Spleen (tissue), 11 donors: ENCODE data around the gene SLC25A43. TPM values are rescaled to one million over a fixed set of nuclear protein-coding genes. Genes with fewer than 3 reads are reported as not detected.
A peak's percentile ranks its signal among the peaks of the same experiment; 100 is the strongest.
"Not testable (repeated sequence)": the region's sequence is repeated elsewhere in the genome, so short reads cannot be mapped to it uniquely, and the experiment has no call there.

Source experiments
- DNase-seq: peaks from one replicate; pipeline ENCODE4 v3.0.0-alpha.2; 2020
- H3K27ac ChIP-seq, 8 donors: fragments of 200-600 bp; sonication (generic) in 7 of 8; 1 replicate in 4 of 8; 2 replicates in 4 of 8; pipeline versions ENCODE4 v1.5.0 to v1.8.0; 2016 to 2021; ENCODE audit warnings: inconsistent platforms in 4 of 8, mild to moderate bottlenecking in 4 of 8, moderate library complexity in 1 of 8
- H3K27me3 ChIP-seq, 7 donors: fragments of 200-600 bp; sonication (generic) in 6 of 7; replicated peaks in 1 of 7; 1 replicate in 4 of 7; 2 replicates in 3 of 7; pipeline versions ENCODE4 v1.5.0 to v1.8.0; 2016 to 2021; ENCODE audit warnings: inconsistent platforms in 3 of 7, mild to moderate bottlenecking in 1 of 7
- H3K36me3 ChIP-seq, 6 donors: fragments of 200-600 bp; sonication (generic) in 5 of 6; 1 replicate in 4 of 6; 2 replicates in 2 of 6; pipeline versions ENCODE4 v1.5.0 to v1.8.0; 2016 to 2021; ENCODE audit warnings: inconsistent platforms in 2 of 6
- H3K4me1 ChIP-seq, 6 donors: fragments of 200-600 bp; sonication (generic) in 5 of 6; 1 replicate in 3 of 6; 2 replicates in 3 of 6; pipeline versions ENCODE4 v1.5.0 to v1.8.0; 2016 to 2021; ENCODE audit warnings: inconsistent platforms in 3 of 6
- H3K4me3 ChIP-seq, 8 donors: fragments of 200-600 bp; sonication (generic) in 7 of 8; 1 replicate in 4 of 8; 2 replicates in 4 of 8; pipeline versions ENCODE4 v1.5.0 to v1.8.0; 2016 to 2021; ENCODE audit warnings: inconsistent platforms in 4 of 8, mild to moderate bottlenecking in 4 of 8, moderate library complexity in 2 of 8
- H3K9me3 ChIP-seq, 8 donors: fragments of 200-600 bp; sonication (generic) in 7 of 8; 1 replicate in 4 of 8; 2 replicates in 4 of 8; pipeline versions ENCODE4 v1.5.0 to v1.8.0; 2016 to 2021; ENCODE audit warnings: inconsistent platforms in 4 of 8
- CTCF ChIP-seq, 11 experiments: fragments of 200-600 bp in 7 of 11; fragments of 450-650 bp in 4 of 11; sonication (generic) in 4 of 11; IDR thresholded peaks in 8 of 11; conservative IDR thresholded peaks in 3 of 11; 1 replicate in 7 of 11; 2 replicates in 4 of 11; pipeline versions ENCODE4 v1.4.0 to v1.8.0; 2016 to 2021; ENCODE audit warnings: antibody characterized with exemption in 11 of 11, inconsistent platforms in 4 of 11, mild to moderate bottlenecking in 1 of 11
- POLR2A ChIP-seq, 3 donors: fragments of 450-650 bp; IDR thresholded peaks; one replicate each; pipeline ENCODE4 v1.5.1; 2017; ENCODE audit warnings: antibody characterized with exemption in 3 of 3, mild to moderate bottlenecking in 1 of 3
- POLR2AphosphoS5 ChIP-seq, 3 donors: sonication (generic); formaldehyde crosslinking; IDR thresholded peaks; one replicate each; pipeline ENCODE4 v1.5.1; 2017; ENCODE audit warnings: antibody characterized with exemption in 3 of 3
- WGBS, 5 donors: extraction: QIAGEN DNeasy Blood & Tissue Kit in 3 of 5; methylation state at CpG; one replicate each; pipeline versions ENCODE4 v1.1.5 to v1.1.7; 2013 to 2018; 5-methylcytosine and 5-hydroxymethylcytosine counted together
- intact Hi-C: fragments of 100-400 bp; cut with DNase I; formaldehyde crosslinking; loops from one replicate; pipeline ENCODE4 v1.15.0; 2023; ENCODE audit warnings: low total_unique reads
- polyA plus RNA-seq, 3 donors: library from polyadenylated mRNA; stranded (reverse); fragments of 200-250 nt; gene quantifications; one replicate each; pipeline ENCODE4 v1.2.1, GENCODE V29; 2013
- total RNA-seq, 7 donors: library from RNA; depleted of rRNA in 3 of 7; stranded (reverse); fragments of >200 nt in 3 of 7; fragmentation: NEBNext Ultra II Directional in 4 of 7; extraction: Animal tissue kit (Norgen Biotek cat#: 25700) in 4 of 7; gene quantifications; one replicate each; pipeline versions ENCODE4 v1.1.0 to v1.2.1, GENCODE V29; 2016 to 2021
- donor health status: healthy with polysubstance abuse.
- donor health status: DM: no; HTN: no; CAD: no; lungs with moderate emphysema.
- donor health status: DM: no; HTN: no; CAD: no.
- donor health status: Bipolar disorder and iron deficiency.
- donor health status: healthy.
- donor health status: DM: no; HTN: no; CAD: no.
- donor health status: DM: yes; HTN: yes; CAD: no.

The SLC25A43 gene
- total and polyA plus RNA-seq, 10 donors = 5.5 to 13.7 (median 9.5) TPM

GRCh38 chrX:119427795-119428185, 28.7 kb downstream of the SLC25A43 start:
- DNase-seq = no peak
- intact Hi-C loops = no loop called here
- TF ChIP-seq POLR2A (IDR thresholded peaks at IDR 0.05) (no peak), POLR2AphosphoS5 (IDR thresholded peaks at IDR 0.05) (no peak), CTCF (IDR thresholded peaks at IDR 0.05 in 8 of 11, conservative IDR thresholded peaks at IDR 0.05 in 3 of 11) (no peak)
- H3K27me3 ChIP-seq = no peaks in the 10 kb centered on the region
- H3K4me1 ChIP-seq = peaks cover 0 to 20% (median 11%) of the 10 kb centered on the region in 6 donors
- peak overlapping the region in 4 of 8 donors; percentile 57 to 79 (median 66) for H3K27ac ChIP-seq
- no peak overlapping the region for H3K4me3 ChIP-seq
- H3K9me3 ChIP-seq = no peaks in the 10 kb centered on the region
- 57 to 74% (median 68%) methylated on average over 4 of the region's 4 CpGs for WGBS, 5 donors
- H3K36me3 ChIP-seq = peaks cover 0 to 4% (median 0%) of the 10 kb centered on the region in 6 donors

- no peak for DNase-seq
- H3K27me3 ChIP-seq = no peaks in the 10 kb centered on the region
- H3K27ac ChIP-seq = no peak overlapping the region
- 43 to 81% (median 80%) methylated on average over 3 of the region's 4 CpGs for WGBS, 5 donors
- peaks cover 0 to 4% (median 0%) of the 10 kb centered on the region in 6 donors for H3K36me3 ChIP-seq
- H3K4me3 ChIP-seq = no peak overlapping the region
- intact Hi-C loops = no loop called here
- H3K9me3 ChIP-seq = no peaks in the 10 kb centered on the region
- H3K4me1 ChIP-seq = peaks cover 0 to 20% (median 11%) of the 10 kb centered on the region in 6 donors
- TF ChIP-seq POLR2AphosphoS5 (IDR thresholded peaks at IDR 0.05) (no peak), CTCF (IDR thresholded peaks at IDR 0.05 in 8 of 11, conservative IDR thresholded peaks at IDR 0.05 in 3 of 11) (no peak), POLR2A (IDR thresholded peaks at IDR 0.05) (no peak)
Observed at GRCh38 chrX:119429471-119429870, 30.3 kb downstream of the SLC25A43 start.

GRCh38 chrX:119441295-119441694, 42.2 kb downstream of the SLC25A43 start:
- H3K9me3 ChIP-seq, intact Hi-C loops, H3K27me3 ChIP-seq, H3K27ac ChIP-seq, H3K4me3 ChIP-seq, DNase-seq, H3K36me3 ChIP-seq, H3K4me1 ChIP-seq: not testable (repeated sequence)
- WGBS, 5 donors = 81 to 100% (median 97%) methylated on average over 5 to 10 of the region's 17 CpGs

GRCh38 chrX:119442286-119442685, 43.1 kb downstream of the SLC25A43 start:
- no peaks in the 10 kb centered on the region for H3K27me3 ChIP-seq
- no peak overlapping the region for H3K4me3 ChIP-seq
- no peak overlapping the region for H3K27ac ChIP-seq
- no peak for TF ChIP-seq CTCF (IDR thresholded peaks at IDR 0.05 in 8 of 11, conservative IDR thresholded peaks at IDR 0.05 in 3 of 11)
- no peaks in the 10 kb centered on the region for H3K36me3 ChIP-seq
- WGBS, 5 donors = 24 to 70% (median 51%) methylated on average over 2 of the region's 2 CpGs
- DNase-seq = no peak
- intact Hi-C loops = no loop called here
- H3K4me1 ChIP-seq = no peaks in the 10 kb centered on the region
- no peaks in the 10 kb centered on the region for H3K9me3 ChIP-seq

GRCh38 chrX:119453202-119453601, 54.1 kb downstream of the SLC25A43 start:
- DNase-seq = no peak
- no peak overlapping the region for H3K27ac ChIP-seq
- intact Hi-C loops = no loop called here
- no peak overlapping the region for H3K4me3 ChIP-seq
- peaks cover 0 to 18% (median 5%) of the 10 kb centered on the region in 6 donors for H3K36me3 ChIP-seq
- H3K9me3 ChIP-seq = no peaks in the 10 kb centered on the region
- 63 to 86% (median 75%) methylated on average over 4 of the region's 4 CpGs for WGBS, 5 donors
- no peaks in the 10 kb centered on the region for H3K27me3 ChIP-seq
- TF ChIP-seq POLR2A (IDR thresholded peaks at IDR 0.05) (no peak), CTCF (IDR thresholded peaks at IDR 0.05 in 8 of 11, conservative IDR thresholded peaks at IDR 0.05 in 3 of 11) (no peak), POLR2AphosphoS5 (IDR thresholded peaks at IDR 0.05) (no peak)
- no peaks in the 10 kb centered on the region for H3K4me1 ChIP-seq
